Measurements from ENCODE around the gene ARHGEF28. TPM values are rescaled to one million over a fixed set of nuclear protein-coding genes. Genes with fewer than 3 reads are reported as not detected.

The ARHGEF28 gene
- total RNA-seq, 1 donor from 2014 or later: 66.1 TPM

DNA sequence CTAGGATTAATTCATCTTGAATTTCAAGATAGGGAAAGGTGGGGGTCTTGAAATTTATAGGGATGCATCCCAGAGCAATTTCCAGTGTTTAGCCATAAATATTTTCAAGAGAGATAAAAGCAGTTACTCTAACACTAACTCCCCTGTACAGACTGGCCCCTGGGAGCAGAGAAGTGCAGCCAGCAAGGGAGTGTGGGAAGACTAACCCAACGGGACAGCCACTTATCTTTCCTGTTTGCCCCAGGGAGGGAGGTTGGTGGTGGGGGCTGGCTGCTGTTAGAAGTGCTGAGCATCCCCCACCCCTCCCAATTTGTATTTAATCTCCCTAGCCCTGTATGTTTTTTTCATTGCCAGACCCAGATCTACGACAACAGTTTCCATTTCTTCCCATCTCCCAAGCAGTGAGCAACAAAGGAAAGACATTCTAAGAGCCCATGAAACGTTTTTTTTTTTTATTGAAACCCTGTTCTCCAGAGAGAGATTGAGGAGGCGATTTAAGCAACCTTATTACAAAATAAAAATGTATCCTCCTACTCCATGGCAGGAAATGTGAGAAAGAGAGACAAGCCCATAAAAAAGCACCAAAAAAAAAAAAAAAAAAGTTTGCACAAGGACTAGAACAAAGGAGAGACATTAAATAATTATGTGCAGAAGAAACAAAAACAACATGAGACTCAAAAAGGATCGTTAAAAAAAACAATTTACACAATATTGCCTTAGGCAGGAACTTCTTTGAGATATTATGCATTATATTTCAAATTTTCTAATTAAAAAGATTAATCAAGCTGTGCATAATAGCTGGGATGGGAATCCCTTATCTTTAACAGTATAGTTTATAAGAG is 343.4 kb downstream of the ARHGEF28 start:
- no peak overlapping the region for H3K4me3 ChIP-seq (ENCODE audit: low read depth, low read length)
- H3K36me3 ChIP-seq (ENCODE audit: control insufficient read depth, insufficient read depth, low read length): no peaks in the 10 kb centered on the region
- no peaks in the 10 kb centered on the region for H3K27me3 ChIP-seq (ENCODE audit: control insufficient read depth, insufficient read depth, low read length)
- DNase-seq (ENCODE audit: low read depth): no peak
- TF ChIP-seq, protein P1, sequence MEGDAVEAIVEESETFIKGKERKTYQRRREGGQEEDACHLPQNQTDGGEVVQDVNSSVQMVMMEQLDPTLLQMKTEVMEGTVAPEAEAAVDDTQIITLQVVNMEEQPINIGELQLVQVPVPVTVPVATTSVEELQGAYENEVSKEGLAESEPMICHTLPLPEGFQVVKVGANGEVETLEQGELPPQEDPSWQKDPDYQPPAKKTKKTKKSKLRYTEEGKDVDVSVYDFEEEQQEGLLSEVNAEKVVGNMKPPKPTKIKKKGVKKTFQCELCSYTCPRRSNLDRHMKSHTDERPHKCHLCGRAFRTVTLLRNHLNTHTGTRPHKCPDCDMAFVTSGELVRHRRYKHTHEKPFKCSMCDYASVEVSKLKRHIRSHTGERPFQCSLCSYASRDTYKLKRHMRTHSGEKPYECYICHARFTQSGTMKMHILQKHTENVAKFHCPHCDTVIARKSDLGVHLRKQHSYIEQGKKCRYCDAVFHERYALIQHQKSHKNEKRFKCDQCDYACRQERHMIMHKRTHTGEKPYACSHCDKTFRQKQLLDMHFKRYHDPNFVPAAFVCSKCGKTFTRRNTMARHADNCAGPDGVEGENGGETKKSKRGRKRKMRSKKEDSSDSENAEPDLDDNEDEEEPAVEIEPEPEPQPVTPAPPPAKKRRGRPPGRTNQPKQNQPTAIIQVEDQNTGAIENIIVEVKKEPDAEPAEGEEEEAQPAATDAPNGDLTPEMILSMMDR (IDR thresholded peaks at IDR 0.05; ENCODE audit: insufficient read depth, low read length, poor library complexity, severe bottlenecking): no peak

GRCh38 chr5:73971326-73971725 is 345.3 kb downstream of the ARHGEF28 start:
- no peaks in the 10 kb centered on the region for H3K27me3 ChIP-seq (ENCODE audit: control insufficient read depth, insufficient read depth, low read length)
- TF ChIP-seq, protein P1 (IDR thresholded peaks at IDR 0.05; ENCODE audit: insufficient read depth, low read length, poor library complexity, severe bottlenecking): no peak
- no peak overlapping the region for H3K4me3 ChIP-seq (ENCODE audit: low read depth, low read length)
- no peak for DNase-seq (ENCODE audit: low read depth)
- no peaks in the 10 kb centered on the region for H3K36me3 ChIP-seq (ENCODE audit: control insufficient read depth, insufficient read depth, low read length)

DNA sequence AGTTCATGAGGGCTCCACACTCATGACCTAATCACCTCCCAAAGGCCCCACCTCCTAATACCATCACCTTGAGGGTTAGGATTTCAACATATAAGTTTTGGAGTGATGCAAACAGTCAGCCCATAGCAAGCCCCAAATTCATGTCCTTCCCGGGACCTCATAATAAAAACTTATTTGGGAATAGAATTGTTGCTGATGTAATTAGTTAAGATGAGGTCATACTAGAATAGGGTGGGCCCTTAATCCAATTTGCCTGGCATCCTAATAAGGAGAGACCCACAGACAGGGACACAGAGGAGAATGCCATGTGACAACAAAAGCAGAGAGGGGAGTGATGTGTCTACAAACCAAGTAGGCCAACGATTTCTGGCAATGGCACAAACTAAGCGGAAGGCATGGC is 347.1 kb downstream of the ARHGEF28 start:
- no peak overlapping the region for H3K4me3 ChIP-seq (ENCODE audit: low read depth, low read length)
- no peaks in the 10 kb centered on the region for H3K36me3 ChIP-seq (ENCODE audit: control insufficient read depth, insufficient read depth, low read length)
- TF ChIP-seq, protein P1 (IDR thresholded peaks at IDR 0.05; ENCODE audit: insufficient read depth, low read length, poor library complexity, severe bottlenecking): no peak
- no peaks in the 10 kb centered on the region for H3K27me3 ChIP-seq (ENCODE audit: control insufficient read depth, insufficient read depth, low read length)
- no peak for DNase-seq (ENCODE audit: low read depth)

- no peaks in the 10 kb centered on the region for H3K36me3 ChIP-seq (ENCODE audit: control insufficient read depth, insufficient read depth, low read length)
- TF ChIP-seq, protein P1 (IDR thresholded peaks at IDR 0.05; ENCODE audit: insufficient read depth, low read length, poor library complexity, severe bottlenecking): no peak
- no peak overlapping the region for H3K4me3 ChIP-seq (ENCODE audit: low read depth, low read length)
- H3K27me3 ChIP-seq (ENCODE audit: control insufficient read depth, insufficient read depth, low read length): no peaks in the 10 kb centered on the region
- no peak for DNase-seq (ENCODE audit: low read depth)
Measured at GRCh38 chr5:73974871-73975360, 348.9 kb downstream of the ARHGEF28 start.

DNA sequence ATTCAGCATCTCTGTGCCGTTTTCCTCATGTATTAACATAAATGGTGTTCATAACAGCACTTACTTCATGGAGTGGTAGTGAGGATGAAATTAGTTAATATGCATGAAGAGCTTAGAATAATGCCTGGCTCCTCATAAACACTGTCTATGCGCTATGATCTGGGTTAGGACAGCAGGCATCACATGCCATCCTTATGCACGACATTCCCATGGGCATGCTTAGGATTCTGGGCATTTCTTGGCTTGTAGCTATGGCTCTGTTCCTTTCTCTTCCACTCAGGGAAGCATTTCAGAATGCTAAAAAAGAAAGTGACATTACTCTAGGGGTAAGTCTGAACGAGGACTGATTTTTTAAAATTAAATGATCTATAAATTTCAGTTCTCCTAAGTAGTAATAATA is 349.8 kb downstream of the ARHGEF28 start:
- no peaks in the 10 kb centered on the region for H3K27me3 ChIP-seq (ENCODE audit: control insufficient read depth, insufficient read depth, low read length)
- no peaks in the 10 kb centered on the region for H3K36me3 ChIP-seq (ENCODE audit: control insufficient read depth, insufficient read depth, low read length)
- no peak for DNase-seq (ENCODE audit: low read depth)
- no peak overlapping the region for H3K4me3 ChIP-seq (ENCODE audit: low read depth, low read length)
- TF ChIP-seq, protein P1 (IDR thresholded peaks at IDR 0.05; ENCODE audit: insufficient read depth, low read length, poor library complexity, severe bottlenecking): no peak

All from kidney epithelial cell (primary cell).